HG03432 (cell line): ENCODE results near the gene INHBC.
A peak's percentile ranks its signal among the peaks of the same experiment; 100 is the strongest.
"Not testable (repeated sequence)": the region's sequence is repeated elsewhere in the genome, so short reads cannot be mapped to it uniquely, and the experiment has no call there.

Source experiments
- ATAC-seq: cut with Tn5 transposase; IDR thresholded peaks from one replicate; pipeline ENCODE4 v1.9.1; 2021; ENCODE audit warnings: mild to moderate bottlenecking, moderate library complexity; ENCODE audit not compliant: unreplicated experiment

The INHBC gene

GRCh38 chr12:57479376-57480115 lies 45.0 kb downstream of the INHBC start, which contains the start of gene ARHGAP9:
ARHGAP9 (minus strand) TSS chr12:57479866; CDS start chr12:57479406, 460 bp downstream.
- peak; percentile 34 for ATAC-seq

GRCh38 chr12:57481671-57482070 lies 47.1 kb downstream of the INHBC start:
- ATAC-seq, result no peak

GRCh38 chr12:57483466-57483865 lies 48.9 kb downstream of the INHBC start:
- ATAC-seq, result no peak

- ATAC-seq, result no peak
These were observed 51.1 kb downstream of the INHBC start for GRCh38 chr12:57485695-57486094.

- no peak for ATAC-seq
These were observed 52.5 kb downstream of the INHBC start for GRCh38 chr12:57487055-57487596.

GRCh38 chr12:57487597-57488401 lies 53.2 kb downstream of the INHBC start, which contains the start of gene MARS1:
MARS1 (plus strand) TSS chr12:57488068; CDS start chr12:57488091, 23 bp downstream.
- ATAC-seq, result peak; percentile 96

- ATAC-seq, result no peak
These were observed 54.0 kb downstream of the INHBC start for GRCh38 chr12:57488402-57489156.

- no peak for ATAC-seq
These were observed 54.6 kb downstream of the INHBC start for GRCh38 chr12:57489157-57489641.

GRCh38 chr12:57490126-57490525 lies 55.5 kb downstream of the INHBC start:
- no peak for ATAC-seq

GRCh38 chr12:57491393-57492280 lies 57.1 kb downstream of the INHBC start:
- no peak for ATAC-seq

GRCh38 chr12:57495051-57495701 lies 60.6 kb downstream of the INHBC start:
- not testable (repeated sequence) for ATAC-seq

GRCh38 chr12:57496822-57497221 lies 62.2 kb downstream of the INHBC start:
- no peak for ATAC-seq

GRCh38 chr12:57497223-57498131 lies 62.9 kb downstream of the INHBC start:
- ATAC-seq, result no peak

- no peak for ATAC-seq
These were observed 63.5 kb downstream of the INHBC start for GRCh38 chr12:57498132-57498502.

- ATAC-seq, result no peak
These were observed 64.0 kb downstream of the INHBC start for GRCh38 chr12:57498571-57498970.

GRCh38 chr12:57500213-57500612 lies 65.6 kb downstream of the INHBC start:
- no peak for ATAC-seq
